ENCODE data around the gene LDHAL6A.

- TF ChIP-seq POLR2A (IDR thresholded peaks at IDR 0.05) (no peak), CTCF (IDR thresholded peaks at IDR 0.05) (no peak), EP300 (IDR thresholded peaks at IDR 0.05) (no peak), POLR2AphosphoS5 (IDR thresholded peaks at IDR 0.05) (no peak)
These were observed 34.7 kb downstream of the LDHAL6A start for GRCh38 chr11:18490319-18490718.
